Loucy (cell line): ENCODE data around the gene SYNE3.

ENCODE experiments used
- CTCF ChIP-seq: fragments of 200-600 bp; sonication (generic); conservative IDR thresholded peaks from 2 replicates; pipeline ENCODE4 v1.5.1; 2014; ENCODE audit warnings: mild to moderate bottlenecking, antibody characterized with exemption, low read length
- EZH2phosphoT487 ChIP-seq: fragments of 200-600 bp; IDR thresholded peaks from 2 replicates; pipeline ENCODE4 v1.6.1; 2018; ENCODE audit warnings: antibody characterized with exemption, mild to moderate bottlenecking, moderate library complexity, borderline replicate concordance

GRCh38 chr14:95497561-95498011 lies 18.9 kb downstream of the SYNE3 start:
- no peak for TF ChIP-seq CTCF
- TF ChIP-seq EZH2phosphoT487: no peak
